GM12864 (cell line): ENCODE data around the gene MEIS1.

ENCODE experiments used
- DNase-seq: peaks from one replicate; pipeline ENCODE4 v3.0.0-alpha.2; 2011; ENCODE audit warnings: low read depth
- H3K4me3 ChIP-seq: 2 replicates; pipeline ENCODE4 v1.5.1; 2011; ENCODE audit warnings: mild to moderate bottlenecking, low read depth, low read length, control low read depth
- TF ChIP-seq, protein P1 (sequence below): IDR thresholded peaks from 2 replicates; pipeline ENCODE4 v1.5.1; 2011; ENCODE audit warnings: low read depth, mild to moderate bottlenecking, moderate library complexity, low read length, control low read depth, inconsistent platforms; ENCODE audit errors: missing control alignments

Gene MEIS1

DNA sequence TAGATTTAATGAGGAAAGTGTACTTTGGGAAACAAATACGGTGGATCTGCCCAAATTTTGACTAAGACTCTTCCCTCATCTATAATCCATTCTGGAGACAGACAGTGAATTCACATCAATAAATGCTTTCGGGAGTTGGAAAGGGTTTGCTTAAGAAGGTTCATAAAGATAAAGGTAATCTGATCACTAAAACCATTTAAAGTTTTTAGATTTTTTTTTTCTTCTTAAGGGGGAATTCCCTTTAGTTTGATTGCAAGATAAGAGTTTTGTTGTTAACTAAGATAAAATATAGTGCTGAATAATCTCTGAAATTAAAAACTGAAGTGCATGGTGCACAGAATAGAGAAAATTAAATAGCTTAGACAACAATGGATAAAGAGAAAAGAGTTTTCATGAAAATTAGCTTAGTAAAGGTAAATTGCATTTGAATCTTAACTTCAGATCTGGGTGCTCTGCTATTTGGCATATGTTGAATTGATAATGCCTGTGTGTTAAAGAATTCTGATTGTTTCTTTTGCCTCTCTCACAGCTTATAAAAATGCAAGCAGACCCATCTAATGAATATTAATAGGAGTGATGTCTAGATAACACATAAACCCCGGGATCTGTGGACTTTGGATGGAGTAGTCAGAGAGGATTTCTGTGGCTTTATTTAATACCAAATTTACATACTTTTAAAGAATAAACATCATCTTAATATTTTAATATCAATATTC, 100.8 kb downstream of the MEIS1 start:
- no peak for DNase-seq

GRCh38 chr2:66536290-66536673, 101.4 kb downstream of the MEIS1 start:
- DNase-seq, result no peak
- TF ChIP-seq, protein P1, sequence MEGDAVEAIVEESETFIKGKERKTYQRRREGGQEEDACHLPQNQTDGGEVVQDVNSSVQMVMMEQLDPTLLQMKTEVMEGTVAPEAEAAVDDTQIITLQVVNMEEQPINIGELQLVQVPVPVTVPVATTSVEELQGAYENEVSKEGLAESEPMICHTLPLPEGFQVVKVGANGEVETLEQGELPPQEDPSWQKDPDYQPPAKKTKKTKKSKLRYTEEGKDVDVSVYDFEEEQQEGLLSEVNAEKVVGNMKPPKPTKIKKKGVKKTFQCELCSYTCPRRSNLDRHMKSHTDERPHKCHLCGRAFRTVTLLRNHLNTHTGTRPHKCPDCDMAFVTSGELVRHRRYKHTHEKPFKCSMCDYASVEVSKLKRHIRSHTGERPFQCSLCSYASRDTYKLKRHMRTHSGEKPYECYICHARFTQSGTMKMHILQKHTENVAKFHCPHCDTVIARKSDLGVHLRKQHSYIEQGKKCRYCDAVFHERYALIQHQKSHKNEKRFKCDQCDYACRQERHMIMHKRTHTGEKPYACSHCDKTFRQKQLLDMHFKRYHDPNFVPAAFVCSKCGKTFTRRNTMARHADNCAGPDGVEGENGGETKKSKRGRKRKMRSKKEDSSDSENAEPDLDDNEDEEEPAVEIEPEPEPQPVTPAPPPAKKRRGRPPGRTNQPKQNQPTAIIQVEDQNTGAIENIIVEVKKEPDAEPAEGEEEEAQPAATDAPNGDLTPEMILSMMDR, result no peak
- H3K4me3 ChIP-seq, result no peak overlapping the region

More for the DNA sequence above, 100.8 kb downstream of the MEIS1 start:
- H3K4me3 ChIP-seq, result no peak overlapping the region
- TF ChIP-seq, protein P1, result no peak

DNA sequence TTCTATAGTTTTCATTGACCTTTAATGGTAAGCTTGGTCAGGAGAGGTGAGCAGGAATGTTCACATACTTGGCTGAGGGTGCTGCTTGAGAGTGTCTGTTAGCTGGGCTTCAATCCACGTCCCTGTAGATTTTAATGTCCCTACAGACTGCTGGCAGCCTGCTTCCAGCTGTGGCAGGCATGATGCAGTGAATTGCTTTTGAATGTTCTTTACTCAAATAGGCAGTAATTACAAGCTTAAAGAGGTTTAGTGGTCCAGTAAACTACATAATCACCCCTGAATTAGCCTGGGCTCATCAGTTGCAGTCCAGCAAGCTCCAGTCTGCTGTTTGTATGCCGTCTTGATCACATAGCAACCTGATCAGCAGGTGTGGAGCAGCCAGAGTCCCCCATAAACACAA, 102.1 kb downstream of the MEIS1 start:
- DNase-seq, result no peak
- TF ChIP-seq, protein P1, result no peak
- H3K4me3 ChIP-seq, result no peak overlapping the region

DNA sequence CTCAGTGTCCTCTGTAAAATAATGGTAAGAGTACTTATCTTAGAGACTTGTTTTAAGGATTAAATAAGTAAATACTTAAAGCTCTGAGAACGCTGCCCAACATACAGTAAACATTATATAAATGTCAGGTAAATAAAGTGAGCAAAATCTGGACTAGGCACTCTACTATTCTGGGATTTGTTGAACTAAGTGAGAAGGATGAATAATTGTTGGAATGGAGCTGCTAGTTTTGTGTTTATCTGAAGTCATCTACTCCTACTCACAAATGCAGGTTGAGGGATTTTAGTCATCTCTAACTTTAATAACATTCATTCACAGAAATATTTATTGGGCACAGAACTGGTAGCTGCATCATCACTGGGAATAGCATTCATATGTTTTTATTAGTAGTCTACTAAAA, 103.4 kb downstream of the MEIS1 start:
- H3K4me3 ChIP-seq, result no peak overlapping the region
- TF ChIP-seq, protein P1, result no peak
- DNase-seq, result no peak

- DNase-seq, result no peak
- TF ChIP-seq, protein P1, result no peak
- H3K4me3 ChIP-seq, result no peak overlapping the region
These were observed 104.5 kb downstream of the MEIS1 start for GRCh38 chr2:66539452-66539851.

GRCh38 chr2:66541646-66542045, 106.7 kb downstream of the MEIS1 start:
- no peak overlapping the region for H3K4me3 ChIP-seq
- TF ChIP-seq, protein P1, result no peak
- DNase-seq, result no peak

GRCh38 chr2:66543257-66543767, 108.4 kb downstream of the MEIS1 start:
- H3K4me3 ChIP-seq, result no peak overlapping the region
- no peak for DNase-seq
- TF ChIP-seq, protein P1, result no peak
